K562 (cell line): Measurements from ENCODE around the gene CPTP. TPM values are rescaled to one million over a fixed set of nuclear protein-coding genes. Genes with fewer than 3 reads are reported as not detected.
A peak's percentile ranks its signal among the peaks of the same experiment; 100 is the strongest.

Experiments used
- AFF4 ChIP-seq: sonication (generic); formaldehyde crosslinking; IDR thresholded peaks from 2 replicates; pipeline ENCODE4 v1.8.0; 2023; ENCODE audit warnings: mild to moderate bottlenecking, missing genetic modification reagents
- BCOR ChIP-seq: fragments of 450-650 bp; IDR thresholded peaks from 2 replicates; pipeline ENCODE4 v1.6.1; 2016
- ILF3 ChIP-seq: fragments of 450-650 bp; IDR thresholded peaks from 2 replicates; pipeline ENCODE4 v1.6.1; 2018; ENCODE audit warnings: antibody characterized with exemption, mild to moderate bottlenecking, moderate library complexity, borderline replicate concordance
- KDM2B ChIP-seq: fragments of 250-450 bp; sonication (Bioruptor Pico); IDR thresholded peaks from 2 replicates; pipeline ENCODE4 v1.8.0; 2021; ENCODE audit warnings: mild to moderate bottlenecking, moderate library complexity
- POLR2AphosphoS2 ChIP-seq: IDR thresholded peaks from 2 replicates; pipeline ENCODE4 v1.6.1; 2012; ENCODE audit warnings: low read length, improper control_type of control experiment
- RAD51 ChIP-seq: fragments of 450-650 bp; IDR thresholded peaks from 2 replicates; pipeline ENCODE4 v1.7.1; 2016; ENCODE audit warnings: low read depth, mild to moderate bottlenecking, borderline replicate concordance
- SP1 ChIP-seq: sonication (generic); formaldehyde crosslinking; IDR thresholded peaks from 2 replicates; pipeline ENCODE4 v1.8.1; 2022; ENCODE audit warnings: mild to moderate bottlenecking, missing genetic modification reagents
- SREBF1 ChIP-seq: fragments of 150-350 bp; IDR thresholded peaks from 2 replicates; pipeline ENCODE4 v1.6.1; 2014; ENCODE audit warnings: antibody characterized with exemption, low read depth, low read length, borderline replicate concordance
- ZBTB34 ChIP-seq: fragments of 250-450 bp; sonication (Bioruptor Pico); IDR thresholded peaks from 2 replicates; pipeline ENCODE4 v1.8.0; 2021; ENCODE audit warnings: mild to moderate bottlenecking, moderate library complexity
- ZBTB9 ChIP-seq: fragments of 450-650 bp; formaldehyde crosslinking; IDR thresholded peaks from 2 replicates; pipeline ENCODE4 v1.4.0; 2020; ENCODE audit warnings: mild to moderate bottlenecking, moderate library complexity
- ZNF197 ChIP-seq: fragments of 200-800 bp; sonication (Bioruptor generic); IDR thresholded peaks from 2 replicates; pipeline ENCODE4 v1.6.1; 2016; ENCODE audit warnings: low read depth, missing genetic modification characterization, missing compliant biosample characterization
- ZNF507 ChIP-seq: conservative IDR thresholded peaks from 2 replicates; pipeline ENCODE4 v1.6.1; 2017; ENCODE audit warnings: missing genetic modification characterization, missing compliant biosample characterization
- polyA plus RNA-seq, 8 experiments: library from polyadenylated mRNA; depleted of rRNA in 4 of 8; stranded (reverse) in 5 of 8; unstranded in 3 of 8; fragments of >200 nt; fragmentation: Nextera tagmentation in 2 of 8; fragmentation: Illumina TruSeq in 1 of 8; extraction: Ambion mirVana in 2 of 8; extraction: Trizol in 1 of 8; gene quantifications; 2 replicates each; pipeline versions ENCODE4 v1.2.1 to v1.2.3, GENCODE V29; 2011 to 2014; ENCODE audit warnings: inconsistent platforms in 1 of 8, missing spikeins in 1 of 8
- total RNA-seq, 7 experiments: library from RNA; depleted of rRNA in 6 of 7; stranded (reverse); fragments of >200 nt in 6 of 7; fragmentation: Illumina TruSeq in 2 of 7; extraction: Trizol in 2 of 7; gene quantifications; 2 replicates each; pipeline versions ENCODE4 v1.2.1 to v1.2.3, GENCODE V29; 2011 to 2021; ENCODE audit warnings: low replicate concordance in 1 of 7
- TF ChIP-seq, protein P1 (sequence below): fragments of 250-450 bp; sonication (Bioruptor Pico); IDR thresholded peaks from 2 replicates; pipeline ENCODE4 v1.8.0; 2021; ENCODE audit warnings: moderate library complexity, mild to moderate bottlenecking, inconsistent platforms
- TF ChIP-seq, protein P2 (sequence below): fragments of 450-650 bp; IDR thresholded peaks from 2 replicates; pipeline ENCODE4 v1.6.1; 2016; ENCODE audit warnings: antibody characterized with exemption
- TF ChIP-seq, protein P3 (sequence below), 2 experiments: IDR thresholded peaks; 2 replicates each; pipeline ENCODE4 v1.6.1; 2012; ENCODE audit warnings: improper control_type of control experiment in 2 of 2, low read depth in 2 of 2, low read length in 2 of 2, borderline replicate concordance in 1 of 2

The CPTP gene
- total and polyA plus RNA-seq, 9 of the 15 experiments (the other 6 are each of a cell fraction or from before 2014, with no cell fraction given): 0.11 to 25.8 (median 3.5) TPM

DNA sequence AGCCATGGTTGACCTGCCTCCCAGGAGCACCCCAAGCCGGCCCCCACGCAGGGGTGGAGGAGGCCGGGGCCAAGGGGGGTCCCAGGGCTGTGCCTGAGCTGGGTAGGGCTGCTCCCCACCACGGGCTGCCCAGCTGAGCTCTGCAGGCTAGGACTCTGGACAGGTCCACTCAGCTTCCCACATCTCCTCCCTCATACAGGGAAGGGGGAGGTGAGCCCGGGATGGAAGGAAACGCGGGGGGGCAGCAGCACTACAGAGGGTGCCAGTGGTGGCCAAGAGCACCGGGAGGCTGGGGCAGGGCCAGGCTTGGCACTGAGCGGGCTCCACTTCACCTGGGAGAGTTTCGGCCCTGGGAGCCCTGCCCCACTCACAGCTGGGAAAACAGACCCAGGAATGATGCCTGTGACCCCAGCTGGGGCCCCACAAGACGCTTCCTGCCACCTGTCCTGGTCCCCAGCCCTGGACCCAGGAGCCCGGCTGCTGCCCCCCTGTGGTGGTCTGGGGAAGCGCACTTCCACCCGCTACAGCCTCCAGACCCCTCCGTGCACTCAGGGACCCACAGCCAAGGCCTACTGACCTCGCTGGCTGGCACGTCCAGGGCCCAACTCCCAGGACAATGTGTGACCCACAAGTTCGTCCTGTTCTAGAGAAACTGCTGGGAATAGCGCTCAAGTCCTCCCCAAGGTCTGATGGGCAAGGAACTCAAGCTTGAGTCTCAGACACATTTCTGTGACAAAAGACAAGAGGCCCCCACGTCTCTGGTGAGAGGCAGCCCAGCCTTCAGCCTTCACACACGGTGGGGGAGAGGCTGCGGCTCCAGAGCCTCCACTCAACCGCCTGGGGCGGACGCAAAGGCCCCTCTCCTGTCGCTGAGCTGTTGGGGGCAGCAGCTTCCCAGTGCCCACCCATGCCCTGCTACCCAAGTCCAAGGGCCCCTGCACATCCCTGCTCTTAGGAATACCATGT, 47.4 kb downstream of the CPTP start (continued):
- 0 out of 2 replicates have a peak, but pooled peaks have one; percentile 17 for TF ChIP-seq ZBTB9
- 0 out of 2 replicates have a peak, but pooled peaks have one; percentile 69 for TF ChIP-seq ILF3
- TF ChIP-seq ZNF197 (CRISPR knock-in tag): no peak
- no peak for TF ChIP-seq ZNF507 (tag)
- TF ChIP-seq, protein P1, sequence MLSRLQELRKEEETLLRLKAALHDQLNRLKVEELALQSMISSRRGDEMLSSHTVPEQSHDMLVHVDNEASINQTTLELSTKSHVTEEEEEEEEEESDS: no peak
- TF ChIP-seq KDM2B: no peak
- TF ChIP-seq SP1 (CRISPR knock-in tag): peak; percentile 67
- TF ChIP-seq, protein P2, sequence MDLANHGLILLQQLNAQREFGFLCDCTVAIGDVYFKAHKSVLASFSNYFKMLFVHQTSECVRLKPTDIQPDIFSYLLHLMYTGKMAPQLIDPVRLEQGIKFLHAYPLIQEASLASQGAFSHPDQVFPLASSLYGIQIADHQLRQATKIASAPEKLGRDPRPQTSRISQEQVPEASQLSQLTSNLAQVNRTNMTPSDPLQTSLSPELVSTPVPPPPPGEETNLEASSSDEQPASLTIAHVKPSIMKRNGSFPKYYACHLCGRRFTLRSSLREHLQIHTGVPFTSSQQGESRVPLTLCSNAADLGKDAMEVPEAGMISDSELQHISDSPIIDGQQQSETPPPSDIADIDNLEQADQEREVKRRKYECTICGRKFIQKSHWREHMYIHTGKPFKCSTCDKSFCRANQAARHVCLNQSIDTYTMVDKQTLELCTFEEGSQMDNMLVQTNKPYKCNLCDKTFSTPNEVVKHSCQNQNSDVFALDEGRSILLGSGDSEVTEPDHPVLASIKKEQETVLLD: no peak
- TF ChIP-seq POLR2AphosphoS2: peak; percentile 65; the same call in 1 of the 2 replicates
- TF ChIP-seq RAD51: no peak
- TF ChIP-seq BCOR: no peak
- TF ChIP-seq SREBF1: no peak
- TF ChIP-seq ZBTB34 (CRISPR knock-in tag): no peak
- TF ChIP-seq AFF4: no peak
- TF ChIP-seq, protein P3, sequence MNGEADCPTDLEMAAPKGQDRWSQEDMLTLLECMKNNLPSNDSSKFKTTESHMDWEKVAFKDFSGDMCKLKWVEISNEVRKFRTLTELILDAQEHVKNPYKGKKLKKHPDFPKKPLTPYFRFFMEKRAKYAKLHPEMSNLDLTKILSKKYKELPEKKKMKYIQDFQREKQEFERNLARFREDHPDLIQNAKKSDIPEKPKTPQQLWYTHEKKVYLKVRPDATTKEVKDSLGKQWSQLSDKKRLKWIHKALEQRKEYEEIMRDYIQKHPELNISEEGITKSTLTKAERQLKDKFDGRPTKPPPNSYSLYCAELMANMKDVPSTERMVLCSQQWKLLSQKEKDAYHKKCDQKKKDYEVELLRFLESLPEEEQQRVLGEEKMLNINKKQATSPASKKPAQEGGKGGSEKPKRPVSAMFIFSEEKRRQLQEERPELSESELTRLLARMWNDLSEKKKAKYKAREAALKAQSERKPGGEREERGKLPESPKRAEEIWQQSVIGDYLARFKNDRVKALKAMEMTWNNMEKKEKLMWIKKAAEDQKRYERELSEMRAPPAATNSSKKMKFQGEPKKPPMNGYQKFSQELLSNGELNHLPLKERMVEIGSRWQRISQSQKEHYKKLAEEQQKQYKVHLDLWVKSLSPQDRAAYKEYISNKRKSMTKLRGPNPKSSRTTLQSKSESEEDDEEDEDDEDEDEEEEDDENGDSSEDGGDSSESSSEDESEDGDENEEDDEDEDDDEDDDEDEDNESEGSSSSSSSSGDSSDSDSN (IDR thresholded peaks at IDR 0.05; ENCODE audit: borderline replicate concordance in 1 of 2, low read depth in 2 of 2, low read length in 2 of 2): no peak
